ENCODE results near the gene DNAAF3.

Gene DNAAF3

GRCh38 chr19:55115446-55116065 lies 50.9 kb downstream of the DNAAF3 start:
- DNase-seq = no peak

DNA sequence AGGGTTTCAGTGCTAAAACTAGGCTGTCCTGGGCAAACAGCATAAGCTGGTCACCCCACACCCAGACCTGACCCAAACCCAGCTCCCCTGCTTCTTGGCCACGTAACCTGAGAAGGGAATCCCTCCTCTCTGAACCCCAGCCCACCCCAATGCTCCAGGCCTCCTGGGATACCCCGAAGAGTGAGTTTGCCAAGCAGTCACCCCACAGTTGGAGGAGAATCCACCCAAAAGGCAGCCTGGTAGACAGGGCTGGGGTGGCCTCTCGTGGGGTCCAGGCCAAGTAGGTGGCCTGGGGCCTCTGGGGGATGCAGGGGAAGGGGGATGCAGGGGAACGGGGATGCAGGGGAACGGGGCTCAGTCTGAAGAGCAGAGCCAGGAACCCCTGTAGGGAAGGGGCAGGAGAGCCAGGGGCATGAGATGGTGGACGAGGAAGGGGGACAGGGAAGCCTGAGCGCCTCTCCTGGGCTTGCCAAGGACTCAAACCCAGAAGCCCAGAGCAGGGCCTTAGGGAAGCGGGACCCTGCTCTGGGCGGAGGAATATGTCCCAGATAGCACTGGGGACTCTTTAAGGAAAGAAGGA lies 51.8 kb downstream of the DNAAF3 start:
- DNase-seq = no peak

DNA sequence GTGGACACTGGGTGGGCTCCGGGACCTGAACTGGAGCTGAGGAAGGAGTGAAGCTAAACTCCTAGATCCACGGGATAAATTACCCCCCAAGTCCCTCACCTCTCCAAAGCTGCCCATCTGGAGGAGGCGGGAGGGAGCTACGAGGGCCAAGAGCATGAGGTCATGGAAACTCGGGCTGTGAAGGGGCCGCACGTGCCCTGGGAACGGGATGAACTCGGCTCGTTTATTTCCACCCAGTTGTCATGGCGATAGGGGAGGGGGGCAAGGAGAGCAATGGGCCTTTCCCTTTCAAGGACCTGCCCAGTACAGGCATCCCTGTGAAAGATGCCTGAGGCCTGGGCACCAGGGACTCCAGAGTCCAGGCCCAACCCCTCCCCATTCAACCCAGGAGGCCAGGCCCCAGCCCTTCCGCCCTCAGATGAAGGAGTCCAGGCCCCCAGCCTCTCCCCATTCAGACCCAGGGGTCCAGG lies 52.8 kb downstream of the DNAAF3 start:
- DNase-seq = no peak

DNA sequence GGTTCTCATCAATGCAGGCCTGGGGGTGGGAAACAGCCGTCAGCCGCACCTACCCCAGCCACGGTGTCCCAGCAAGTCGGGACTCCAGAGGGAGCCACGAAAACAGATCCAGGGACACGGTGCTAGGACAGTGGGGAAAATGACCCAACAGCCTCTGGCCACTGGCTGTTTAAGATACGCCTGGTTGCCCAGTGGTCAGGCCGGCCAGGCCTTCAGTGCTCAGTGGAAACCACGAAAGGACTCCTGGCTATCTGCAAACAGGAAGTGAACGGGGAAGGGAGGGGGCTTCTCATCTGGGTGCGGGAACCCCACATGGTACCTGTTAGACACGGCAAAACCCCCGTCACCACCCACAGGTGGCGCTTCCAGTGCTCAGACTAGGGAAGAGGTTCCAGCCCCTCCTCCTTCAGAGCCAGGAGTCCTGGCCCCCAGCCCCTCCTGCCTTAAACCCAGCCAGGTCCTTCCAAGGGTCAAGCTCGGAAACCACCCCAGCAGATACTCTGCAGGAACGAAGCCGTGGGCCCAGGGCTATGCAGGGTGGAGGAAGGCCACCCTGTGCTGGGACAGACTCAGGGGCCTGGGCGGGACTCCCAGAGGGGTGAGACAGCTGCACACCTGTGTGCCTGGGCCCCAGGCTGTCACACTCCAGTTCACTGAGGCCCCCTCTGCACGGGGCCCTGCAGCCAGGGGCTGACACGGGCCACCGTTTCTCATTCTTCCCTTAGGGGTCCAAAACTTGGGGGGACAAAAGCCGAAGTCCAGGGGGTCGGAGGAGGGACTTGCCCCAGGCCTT lies 53.4 kb downstream of the DNAAF3 start:
- DNase-seq = no peak

DNA sequence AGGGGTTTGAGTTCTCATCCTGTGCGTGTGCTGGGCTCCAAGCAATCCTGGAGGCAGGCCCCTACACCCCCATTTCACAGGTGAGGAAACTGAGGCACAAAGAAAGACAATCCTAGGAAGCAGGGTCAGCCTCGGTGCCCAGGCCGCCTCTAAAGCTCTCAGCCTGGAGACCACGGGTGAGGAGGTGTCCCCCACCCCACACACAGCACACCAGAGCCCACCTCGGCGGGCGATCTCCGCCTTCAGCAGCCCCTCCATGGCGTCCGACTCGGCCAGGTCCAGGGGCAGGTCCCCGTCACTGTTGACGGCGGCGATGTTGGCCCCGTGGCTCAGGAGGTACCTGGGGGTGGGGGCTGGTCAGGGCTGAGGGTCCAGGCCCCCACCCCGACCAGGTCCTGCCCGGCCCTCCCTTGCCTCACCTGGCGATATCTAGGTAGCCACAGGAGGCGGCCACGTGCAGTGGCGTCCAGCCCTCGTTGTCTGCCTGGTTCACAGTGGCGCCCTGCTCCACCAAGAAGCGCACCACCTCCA lies 54.1 kb downstream of the DNAAF3 start:
- DNase-seq = no peak

- no peak for DNase-seq
Measured at GRCh38 chr19:55111238-55111831, 55.1 kb downstream of the DNAAF3 start.

DNA sequence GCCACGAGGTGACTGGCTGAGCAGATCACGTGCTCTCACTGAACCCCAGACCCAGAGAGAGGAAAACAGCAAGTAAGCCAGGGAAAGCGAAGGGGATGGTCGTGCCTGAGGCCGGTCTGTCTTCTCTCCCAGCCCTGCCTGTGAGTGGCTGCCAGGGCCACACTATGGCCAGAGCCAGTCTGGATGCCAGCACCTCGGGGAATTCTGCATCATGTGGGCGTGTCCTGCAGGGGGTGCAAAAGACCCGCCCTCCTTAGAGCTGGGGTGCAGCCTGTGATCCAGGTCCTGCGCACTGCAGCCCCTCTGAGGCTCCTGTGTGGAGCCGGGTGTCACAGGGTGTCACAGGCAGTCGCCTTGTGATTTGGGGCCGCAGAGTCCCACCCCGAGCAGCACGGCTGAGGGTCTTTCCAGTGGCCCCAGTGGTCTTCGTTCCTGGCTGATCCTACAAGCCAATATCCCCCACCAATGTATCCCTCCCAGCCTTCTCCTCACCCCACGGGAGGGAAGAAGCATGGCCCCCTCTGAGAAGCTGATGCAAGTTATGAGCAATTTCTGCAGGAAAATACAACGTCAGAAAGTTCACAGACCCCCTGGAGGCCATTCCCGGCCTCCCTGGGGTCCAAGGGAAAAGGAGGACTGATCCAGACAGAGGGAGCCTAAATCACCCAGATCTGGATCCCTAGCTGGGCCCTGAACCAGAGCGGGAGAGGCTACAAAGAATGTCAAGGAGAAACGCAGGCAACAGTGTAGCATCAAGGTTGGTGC lies 56.7 kb downstream of the DNAAF3 start:
- DNase-seq = no peak
